NCI-H345 (cell line): ENCODE measurements around the gene TMEM143.
A peak's percentile ranks its signal among the peaks of the same experiment; 100 is the strongest.
"Not testable (repeated sequence)": the region's sequence is repeated elsewhere in the genome, so short reads cannot be mapped to it uniquely, and the experiment has no call there.

ENCODE experiments used
- DNase-seq: peaks from one replicate; lab custom pipeline; 2025; lab: John Stamatoyannopoulos, UW

TMEM143 gene

GRCh38 chr19:48330012-48330681 is 33.6 kb downstream of the TMEM143 start:
- peak; percentile 88 for DNase-seq

- DNase-seq, result no peak
Observed at GRCh38 chr19:48329167-48329891, 34.4 kb downstream of the TMEM143 start.

GRCh38 chr19:48325265-48325910 is 38.4 kb downstream of the TMEM143 start, which contains the start of gene EMP3:
Gene EMP3, plus strand, starts transcription at chr19:48325552. Its CDS starts 1,293 bp downstream, at chr19:48326845.
- no peak for DNase-seq

- peak; percentile 94 for DNase-seq
Observed at GRCh38 chr19:48321622-48322591, 41.8 kb downstream of the TMEM143 start.

GRCh38 chr19:48321372-48321621 is 42.4 kb downstream of the TMEM143 start:
- peak; percentile 93 for DNase-seq

GRCh38 chr19:48319647-48320541 is 43.8 kb downstream of the TMEM143 start:
- DNase-seq, result peak; percentile 60

- no peak for DNase-seq
Observed at GRCh38 chr19:48318286-48318987, 45.3 kb downstream of the TMEM143 start.

- not testable (repeated sequence) for DNase-seq
Observed at GRCh38 chr19:48317708-48317960, 46.1 kb downstream of the TMEM143 start.

- DNase-seq, result no peak
Observed at GRCh38 chr19:48315712-48316111, 48.0 kb downstream of the TMEM143 start.

GRCh38 chr19:48311384-48311783 is 52.4 kb downstream of the TMEM143 start:
- DNase-seq, result no peak

GRCh38 chr19:48310227-48310626 is 53.5 kb downstream of the TMEM143 start:
- no peak for DNase-seq

GRCh38 chr19:48309731-48310130 is 54.0 kb downstream of the TMEM143 start:
- DNase-seq, result not testable (repeated sequence)

- DNase-seq, result no peak
Observed at GRCh38 chr19:48308631-48309586, 54.8 kb downstream of the TMEM143 start.

GRCh38 chr19:48303866-48304265 is 59.9 kb downstream of the TMEM143 start:
- no peak for DNase-seq

- DNase-seq, result no peak
Observed at GRCh38 chr19:48303367-48303766, 60.4 kb downstream of the TMEM143 start.

- no peak for DNase-seq
Observed at GRCh38 chr19:48302600-48302959, 61.2 kb downstream of the TMEM143 start.

- no peak for DNase-seq
Observed at GRCh38 chr19:48301886-48302599, 61.7 kb downstream of the TMEM143 start.

GRCh38 chr19:48297975-48298374 is 65.8 kb downstream of the TMEM143 start:
- DNase-seq, result no peak
